Panc1 (cell line): ENCODE results near the gene TK2.

Experiments used
- CTCF ChIP-seq: fragments of 450-650 bp; IDR thresholded peaks from 2 replicates; pipeline ENCODE4 v1.5.1; 2017; ENCODE audit warnings: mild to moderate bottlenecking
- POLR2AphosphoS5 ChIP-seq: IDR thresholded peaks from 2 replicates; pipeline ENCODE4 v1.6.1; 2012; ENCODE audit warnings: mild to moderate bottlenecking, low read depth, low read length, moderate library complexity
- REST ChIP-seq, 2 experiments: IDR thresholded peaks; 2 replicates each; pipeline ENCODE4 v1.6.1; 2011 to 2012; ENCODE audit warnings: low read depth in 2 of 2, control low read depth in 1 of 2, low read length in 1 of 2, mild to moderate bottlenecking in 1 of 2, moderate library complexity in 1 of 2; ENCODE audit not compliant: insufficient read depth in 1 of 2

- TF ChIP-seq CTCF = no peak
- TF ChIP-seq POLR2AphosphoS5 = no peak
- no peak for TF ChIP-seq REST (IDR thresholded peaks at IDR 0.05; ENCODE audit: insufficient read depth in 1 of 2, low read depth in 2 of 2, low read length in 1 of 2)
These were observed 41.5 kb downstream of the TK2 start for GRCh38 chr16:66508248-66508913.
